H9 (cell line): ENCODE measurements around the gene MAD1L1. TPM values are rescaled to one million over a fixed set of nuclear protein-coding genes. Genes with fewer than 3 reads are reported as not detected.

Experiments used
- DNase-seq: peaks from one replicate; pipeline ENCODE4 v3.0.0-alpha.2; 2017
- H2AFZ ChIP-seq: one replicate; pipeline ENCODE4 v1.6.1; 2013; ENCODE audit warnings: mild to moderate bottlenecking, low read length, control low read depth, moderate library complexity
- H2AK5ac ChIP-seq: 2 replicates; pipeline ENCODE4 v1.6.1; 2013; ENCODE audit warnings: low read length, control low read depth, mixed read lengths; ENCODE audit not compliant: insufficient read length
- H2BK120ac ChIP-seq: one replicate; pipeline ENCODE4 v1.6.1; 2013; ENCODE audit warnings: low read depth, mild to moderate bottlenecking, low read length, control low read depth, inconsistent platforms; ENCODE audit not compliant: poor library complexity, severe bottlenecking
- H2BK12ac ChIP-seq: 2 replicates; pipeline ENCODE4 v1.6.1; 2013; ENCODE audit warnings: low read length, control low read depth, mixed read lengths, low read depth; ENCODE audit not compliant: insufficient read length
- H2BK15ac ChIP-seq: 2 replicates; pipeline ENCODE4 v1.6.1; 2013; ENCODE audit warnings: low read depth, low read length, control low read depth
- H2BK20ac ChIP-seq: one replicate; pipeline ENCODE4 v1.6.1; 2013; ENCODE audit warnings: low read depth, mild to moderate bottlenecking, low read length, control low read depth, inconsistent platforms; ENCODE audit not compliant: poor library complexity, severe bottlenecking
- H2BK5ac ChIP-seq: 2 replicates; pipeline ENCODE4 v1.6.1; 2013; ENCODE audit warnings: low read length, control low read depth, mixed read lengths; ENCODE audit not compliant: insufficient read length
- H3K14ac ChIP-seq: 2 replicates; pipeline ENCODE4 v1.6.1; 2013; ENCODE audit warnings: low read length, control low read depth; ENCODE audit not compliant: insufficient read depth
- H3K18ac ChIP-seq: 2 replicates; pipeline ENCODE4 v1.6.1; 2013; ENCODE audit warnings: low read depth, mild to moderate bottlenecking, mixed read lengths, low read length, control low read depth; ENCODE audit not compliant: insufficient read length
- H3K23ac ChIP-seq: 2 replicates; pipeline ENCODE4 v1.6.1; 2013; ENCODE audit warnings: low read length, control low read depth, mixed read lengths, low read depth; ENCODE audit not compliant: insufficient read length
- H3K23me2 ChIP-seq: 2 replicates; pipeline ENCODE4 v1.6.1; 2013; ENCODE audit warnings: low read depth, mild to moderate bottlenecking, mixed read lengths, low read length, control low read depth; ENCODE audit not compliant: insufficient read length, poor library complexity, severe bottlenecking
- H3K27ac ChIP-seq: 2 replicates; pipeline ENCODE4 v1.5.1; 2013; ENCODE audit warnings: low read length, control low read depth, mixed read lengths, low read depth; ENCODE audit not compliant: insufficient read length
- H3K27me3 ChIP-seq: 2 replicates; pipeline ENCODE4 v1.6.1; 2013; ENCODE audit warnings: low read length, control low read depth, inconsistent platforms; ENCODE audit not compliant: insufficient read depth
- H3K4ac ChIP-seq: 2 replicates; pipeline ENCODE4 v1.6.1; 2013; ENCODE audit warnings: low read depth, mild to moderate bottlenecking, control low read depth, inconsistent platforms, low read length, moderate library complexity
- H3K4me1 ChIP-seq: 2 replicates; pipeline ENCODE4 v1.6.1; 2013; ENCODE audit warnings: low read length, control low read depth, inconsistent platforms; ENCODE audit not compliant: insufficient read depth
- H3K4me2 ChIP-seq: 2 replicates; pipeline ENCODE4 v1.6.1; 2013; ENCODE audit warnings: low read length, control low read depth, mixed read lengths; ENCODE audit not compliant: insufficient read length, insufficient read depth
- H3K56ac ChIP-seq: 2 replicates; pipeline ENCODE4 v1.6.1; 2013; ENCODE audit warnings: low read depth, mild to moderate bottlenecking, mixed read lengths, low read length, control low read depth; ENCODE audit not compliant: insufficient read length
- H3K79me1 ChIP-seq: 2 replicates; pipeline ENCODE4 v1.6.1; 2013; ENCODE audit warnings: low read depth, mild to moderate bottlenecking, moderate library complexity, low read length, control low read depth, inconsistent platforms; ENCODE audit not compliant: insufficient read depth, poor library complexity, severe bottlenecking
- H3K79me2 ChIP-seq: 2 replicates; pipeline ENCODE4 v1.6.1; 2013; ENCODE audit warnings: low read length, control low read depth, inconsistent platforms; ENCODE audit not compliant: insufficient read depth
- H3K9ac ChIP-seq: 2 replicates; pipeline ENCODE4 v1.6.1; 2013; ENCODE audit warnings: low read length, control low read depth, mixed read lengths; ENCODE audit not compliant: insufficient read length; ENCODE audit errors: extremely low read depth
- H3K9me3 ChIP-seq: one replicate; pipeline ENCODE4 v1.6.1; 2013; ENCODE audit warnings: low read depth, low read length, inconsistent platforms; ENCODE audit not compliant: control insufficient read depth
- H3T11ph ChIP-seq: one replicate; pipeline ENCODE4 v1.6.1; 2013; ENCODE audit warnings: mild to moderate bottlenecking, low read length, control low read depth, inconsistent platforms
- H4K20me1 ChIP-seq: one replicate; pipeline ENCODE4 v1.6.1; 2013; ENCODE audit not compliant: control insufficient read depth, insufficient read length, insufficient read depth
- H4K5ac ChIP-seq: 2 replicates; pipeline ENCODE4 v1.6.1; 2013; ENCODE audit warnings: low read depth, mild to moderate bottlenecking, mixed read lengths, low read length, control low read depth; ENCODE audit not compliant: insufficient read length
- H4K8ac ChIP-seq: replicated peaks from 2 replicates; pipeline ENCODE4 v1.6.1; 2013; ENCODE audit warnings: low read length, control low read depth, mixed read lengths, low read depth; ENCODE audit not compliant: insufficient read length
- H4K91ac ChIP-seq: 2 replicates; pipeline ENCODE4 v1.6.1; 2013; ENCODE audit warnings: low read depth, mild to moderate bottlenecking, moderate library complexity, mixed read lengths, low read length, control low read depth; ENCODE audit not compliant: insufficient read length
- H3K27ac Mint-ChIP-seq, 3 experiments: 2 replicates in 2 of 3; 3 replicates in 1 of 3; pipeline ENCODE4 v1.8.0; 2020 to 2021; ENCODE audit warnings: mixed read lengths in 3 of 3, mild to moderate bottlenecking in 1 of 3, moderate library complexity in 1 of 3
- H3K27me3 Mint-ChIP-seq: 2 replicates; pipeline ENCODE4 v1.8.0; 2021; ENCODE audit warnings: low read depth, mild to moderate bottlenecking, moderate library complexity, mixed read lengths
- H3K36me3 Mint-ChIP-seq, 3 experiments: 2 replicates in 2 of 3; 3 replicates in 1 of 3; pipeline ENCODE4 v1.8.0; 2020 to 2021; ENCODE audit warnings: low read depth in 3 of 3, mixed read lengths in 3 of 3; ENCODE audit not compliant: insufficient read depth in 1 of 3
- H3K4me1 Mint-ChIP-seq, 2 experiments: 2 replicates each; pipeline ENCODE4 v1.8.0; 2020; ENCODE audit warnings: mixed read lengths in 2 of 2
- H3K4me3 Mint-ChIP-seq, 2 experiments: 2 replicates in 1 of 2; 3 replicates in 1 of 2; pipeline ENCODE4 v1.8.0; 2020 to 2021; ENCODE audit warnings: mild to moderate bottlenecking in 2 of 2, mixed read lengths in 2 of 2, moderate library complexity in 1 of 2
- H3K9me3 Mint-ChIP-seq, 2 experiments: 2 replicates in 1 of 2; 3 replicates in 1 of 2; pipeline ENCODE4 v1.8.0; 2020; ENCODE audit warnings: mild to moderate bottlenecking in 2 of 2, mixed read lengths in 2 of 2, moderate library complexity in 1 of 2
- CTCF ChIP-seq: fragments of 200-600 bp; sonication (generic); conservative IDR thresholded peaks from 3 replicates; pipeline ENCODE4 v1.8.0; 2021; ENCODE audit warnings: antibody characterized with exemption, mild to moderate bottlenecking
- WGBS: extraction: QIAGEN DNeasy Blood & Tissue Kit; methylation state at CpG from one replicate; pipeline ENCODE4 v1.1.7; 2013; ENCODE audit warnings: missing lambda C conversion rate, low lambda C conversion rate, mixed read lengths; ENCODE audit not compliant: insufficient read length; ENCODE audit errors: extremely low coverage; 5-methylcytosine and 5-hydroxymethylcytosine counted together
- total RNA-seq: library from RNA; stranded (reverse); gene quantifications from 2 replicates; pipeline ENCODE4 v1.2.1, GENCODE V29; 2021

The MAD1L1 gene
- total RNA-seq, 1 experiment from 2014 or later: 39.0 TPM

GRCh38 chr7:1868516-1869165 is 364.1 kb downstream of the MAD1L1 start:
- no peaks in the 10 kb centered on the region for H3K27me3 Mint-ChIP-seq
- H3K9me3 Mint-ChIP-seq: peaks cover 8 to 14% of the 10 kb centered on the region in 2 experiments; a peak in 4 of 5 replicates
- Histone ChIP-seq H4K5ac (no peak overlapping the region), H3K27me3 (no peaks in the 10 kb centered on the region), H4K91ac (no peak overlapping the region), H3K9ac (no peak overlapping the region), H4K20me1 (no peaks in the 10 kb centered on the region), H4K8ac (no peak overlapping the region), H3K4ac (no peak overlapping the region), H3K79me2 (no peaks in the 10 kb centered on the region), H3K79me1 (peaks cover 2% of the 10 kb centered on the region), H3K9me3 (no peaks in the 10 kb centered on the region), H3K23ac (no peak overlapping the region), H3T11ph (no peak overlapping the region), H3K4me2 (no peak overlapping the region), H3K4me1 (no peaks in the 10 kb centered on the region), H2BK20ac (no peak overlapping the region), H3K56ac (no peak overlapping the region), H2BK12ac (no peak overlapping the region), H2AK5ac (no peak overlapping the region), H3K18ac (no peak overlapping the region), H3K14ac (no peak overlapping the region), H2AFZ (no peak overlapping the region), H3K23me2 (no peaks in the 10 kb centered on the region), H2BK5ac (no peak overlapping the region), H2BK15ac (no peak overlapping the region), H3K27ac (no peak overlapping the region), H2BK120ac (no peak overlapping the region)
- DNase-seq: no peak
- no peak for TF ChIP-seq CTCF
- WGBS: no CpG with 5 or more reads among the region's 36 CpGs
- no peak overlapping the region for H3K27ac Mint-ChIP-seq
- peaks cover 11 to 12% of the 10 kb centered on the region in 2 experiments for H3K4me1 Mint-ChIP-seq
- H3K4me3 Mint-ChIP-seq: no peak overlapping the region
- peaks cover 0 to 13% (median 3%) of the 10 kb centered on the region in 3 experiments; a peak in 4 of 7 replicates for H3K36me3 Mint-ChIP-seq
